ENCODE data around the gene KCNMB4. TPM values are rescaled to one million over a fixed set of nuclear protein-coding genes. Genes with fewer than 3 reads are reported as not detected.

KCNMB4 gene
- total RNA-seq, 3 donors from 2014 or later = 0.98 to 1.5 (median 1.4) TPM

DNA sequence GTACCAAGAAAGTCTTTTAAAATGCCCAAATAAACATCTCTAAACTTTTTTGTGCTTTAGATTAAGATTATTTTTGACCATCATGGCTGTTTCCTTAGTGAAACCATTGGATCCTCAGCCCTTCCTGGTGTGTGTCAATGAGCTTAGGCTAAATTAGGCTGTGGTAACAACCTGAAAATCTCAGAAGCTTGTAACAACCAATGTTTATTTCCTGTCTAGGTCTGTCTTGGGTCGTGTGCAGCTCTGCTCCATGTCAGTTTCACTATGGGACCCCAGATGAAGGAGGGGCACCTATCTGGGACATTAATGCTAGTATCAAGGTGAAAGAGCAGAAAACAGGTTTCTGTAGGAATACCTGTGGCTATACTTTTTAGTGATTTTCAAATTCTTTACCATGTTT lies 49.9 kb downstream of the KCNMB4 start:
- H3K9me3 ChIP-seq = no peaks in the 10 kb centered on the region
- H3K27me3 ChIP-seq = no peaks in the 10 kb centered on the region
- intact Hi-C loops (cut with DNase I; ENCODE audit: low total_unique reads) = no loop called here
- no peaks in the 10 kb centered on the region for H3K4me1 ChIP-seq
- H3K36me3 ChIP-seq = no peaks in the 10 kb centered on the region
- TF ChIP-seq POLR2AphosphoS5 (IDR thresholded peaks at IDR 0.05) (no peak), POLR2A (IDR thresholded peaks at IDR 0.05) (no peak)
- TF ChIP-seq, protein P1, sequence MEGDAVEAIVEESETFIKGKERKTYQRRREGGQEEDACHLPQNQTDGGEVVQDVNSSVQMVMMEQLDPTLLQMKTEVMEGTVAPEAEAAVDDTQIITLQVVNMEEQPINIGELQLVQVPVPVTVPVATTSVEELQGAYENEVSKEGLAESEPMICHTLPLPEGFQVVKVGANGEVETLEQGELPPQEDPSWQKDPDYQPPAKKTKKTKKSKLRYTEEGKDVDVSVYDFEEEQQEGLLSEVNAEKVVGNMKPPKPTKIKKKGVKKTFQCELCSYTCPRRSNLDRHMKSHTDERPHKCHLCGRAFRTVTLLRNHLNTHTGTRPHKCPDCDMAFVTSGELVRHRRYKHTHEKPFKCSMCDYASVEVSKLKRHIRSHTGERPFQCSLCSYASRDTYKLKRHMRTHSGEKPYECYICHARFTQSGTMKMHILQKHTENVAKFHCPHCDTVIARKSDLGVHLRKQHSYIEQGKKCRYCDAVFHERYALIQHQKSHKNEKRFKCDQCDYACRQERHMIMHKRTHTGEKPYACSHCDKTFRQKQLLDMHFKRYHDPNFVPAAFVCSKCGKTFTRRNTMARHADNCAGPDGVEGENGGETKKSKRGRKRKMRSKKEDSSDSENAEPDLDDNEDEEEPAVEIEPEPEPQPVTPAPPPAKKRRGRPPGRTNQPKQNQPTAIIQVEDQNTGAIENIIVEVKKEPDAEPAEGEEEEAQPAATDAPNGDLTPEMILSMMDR (IDR thresholded peaks at IDR 0.05) = no peak
- H3K27ac ChIP-seq = no peak overlapping the region
- no peak for DNase-seq (ENCODE audit: low spot score in 2 of 2)
- H3K4me3 ChIP-seq = no peak overlapping the region

DNA sequence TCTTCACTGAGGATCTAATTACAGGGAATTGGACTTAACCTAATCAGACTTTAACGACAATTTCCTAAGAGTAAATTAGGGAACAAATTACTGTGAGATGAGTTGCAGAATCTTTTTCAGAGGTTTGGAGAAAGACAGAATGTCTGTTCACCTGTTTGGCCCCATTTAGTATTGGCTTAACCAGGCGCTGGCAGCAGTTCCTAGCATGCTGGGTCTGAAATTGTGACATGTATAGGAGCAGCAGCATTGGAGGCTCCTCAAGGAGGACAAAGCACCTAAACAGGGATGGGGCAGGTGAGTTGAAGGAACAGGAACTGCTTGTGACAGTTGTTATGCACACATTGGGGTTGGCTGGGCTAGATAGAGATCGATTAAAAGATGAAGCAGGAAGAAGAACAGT lies 51.0 kb downstream of the KCNMB4 start:
- no peak for DNase-seq (ENCODE audit: low spot score in 2 of 2)
- no peak overlapping the region for H3K27ac ChIP-seq
- H3K4me1 ChIP-seq = no peaks in the 10 kb centered on the region
- intact Hi-C loops (cut with DNase I; ENCODE audit: low total_unique reads) = no loop called here
- no peak for TF ChIP-seq POLR2A (IDR thresholded peaks at IDR 0.05)
- TF ChIP-seq POLR2AphosphoS5 (IDR thresholded peaks at IDR 0.05) = no peak
- TF ChIP-seq, protein P1 (IDR thresholded peaks at IDR 0.05) = no peak
- H3K4me3 ChIP-seq = no peak overlapping the region
- H3K36me3 ChIP-seq = no peaks in the 10 kb centered on the region
- no peaks in the 10 kb centered on the region for H3K27me3 ChIP-seq
- H3K9me3 ChIP-seq = no peaks in the 10 kb centered on the region

DNA sequence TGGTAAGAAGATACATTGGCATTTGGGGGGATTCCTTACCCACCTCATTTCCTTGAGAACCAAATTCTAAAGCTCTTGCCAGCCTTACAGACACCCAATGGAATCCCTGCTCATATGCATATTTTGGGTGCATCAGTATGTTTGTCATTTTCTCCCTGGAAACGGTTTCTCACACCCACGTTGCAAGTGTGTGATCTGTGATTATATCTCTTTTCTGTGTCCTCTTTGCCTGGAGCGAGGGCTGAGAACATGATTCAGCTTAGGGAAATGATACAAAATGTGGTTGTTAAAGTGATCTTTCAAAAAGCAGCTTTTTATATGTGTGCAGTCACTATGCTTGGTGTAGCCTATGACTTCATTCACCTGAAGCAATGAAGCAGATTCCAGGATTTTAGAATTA lies 52.0 kb downstream of the KCNMB4 start:
- intact Hi-C loops (cut with DNase I; ENCODE audit: low total_unique reads) = no loop called here
- H3K27me3 ChIP-seq = no peaks in the 10 kb centered on the region
- no peak overlapping the region for H3K4me3 ChIP-seq
- no peaks in the 10 kb centered on the region for H3K4me1 ChIP-seq
- no peaks in the 10 kb centered on the region for H3K36me3 ChIP-seq
- no peak for DNase-seq (ENCODE audit: low spot score in 2 of 2)
- H3K27ac ChIP-seq = no peak overlapping the region
- TF ChIP-seq POLR2A (IDR thresholded peaks at IDR 0.05) = no peak
- TF ChIP-seq, protein P1 (IDR thresholded peaks at IDR 0.05) = no peak
- no peak for TF ChIP-seq POLR2AphosphoS5 (IDR thresholded peaks at IDR 0.05)
- H3K9me3 ChIP-seq = no peaks in the 10 kb centered on the region

DNA sequence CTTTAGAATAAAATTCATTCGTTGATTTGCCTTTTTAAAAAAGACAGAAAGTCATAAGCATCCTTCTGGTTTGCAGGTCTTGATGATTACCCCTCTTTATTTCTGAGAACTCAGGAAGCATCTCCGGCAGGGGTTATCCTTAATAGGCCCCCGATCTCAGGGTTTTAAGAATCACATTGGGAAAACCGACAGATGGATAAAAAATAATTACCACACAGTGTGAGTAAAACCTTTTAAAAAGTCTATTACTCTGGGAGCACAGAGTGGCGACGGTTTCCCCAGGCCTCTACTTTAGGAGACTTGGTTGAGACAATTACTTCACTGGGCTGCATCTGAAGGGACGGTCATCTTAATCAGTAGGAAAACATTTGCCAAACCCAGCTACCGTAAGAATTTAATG lies 56.5 kb downstream of the KCNMB4 start:
- Histone ChIP-seq H3K4me1 (no peaks in the 10 kb centered on the region), H3K9me3 (no peaks in the 10 kb centered on the region), H3K36me3 (no peaks in the 10 kb centered on the region), H3K27me3 (no peaks in the 10 kb centered on the region), H3K27ac (no peak overlapping the region), H3K4me3 (no peak overlapping the region)
- intact Hi-C loops (cut with DNase I; ENCODE audit: low total_unique reads) = no loop called here
- no peak for DNase-seq (ENCODE audit: low spot score in 2 of 2)
- no peak for TF ChIP-seq POLR2AphosphoS5 (IDR thresholded peaks at IDR 0.05)
- TF ChIP-seq, protein P1 (IDR thresholded peaks at IDR 0.05) = no peak
- no peak for TF ChIP-seq POLR2A (IDR thresholded peaks at IDR 0.05)

DNA sequence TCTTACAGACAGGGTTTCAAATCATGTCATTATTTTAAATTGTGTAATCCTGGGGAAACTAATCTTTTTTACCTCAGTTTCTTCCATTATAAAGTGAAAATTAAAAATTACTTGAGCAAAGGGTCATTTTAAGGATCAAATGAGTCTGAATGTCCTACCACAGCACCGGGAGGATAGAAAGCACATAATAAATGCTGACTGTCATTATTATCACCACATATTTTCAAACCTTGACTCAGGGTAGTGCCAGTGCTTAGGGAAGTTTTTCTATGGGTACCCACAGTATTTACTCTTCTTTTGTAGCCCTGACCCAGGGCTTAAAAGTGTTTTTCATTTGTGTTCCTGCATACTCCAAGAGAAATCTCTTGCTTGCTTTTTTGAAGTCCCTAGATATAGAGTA lies 60.5 kb downstream of the KCNMB4 start:
- TF ChIP-seq POLR2AphosphoS5 (IDR thresholded peaks at IDR 0.05) (no peak), POLR2A (IDR thresholded peaks at IDR 0.05) (no peak)
- TF ChIP-seq, protein P1 (IDR thresholded peaks at IDR 0.05) = no peak
- intact Hi-C loops (cut with DNase I; ENCODE audit: low total_unique reads) = no loop called here
- no peak overlapping the region for H3K4me3 ChIP-seq
- H3K27me3 ChIP-seq = no peaks in the 10 kb centered on the region
- no peak for DNase-seq (ENCODE audit: low spot score in 2 of 2)
- H3K36me3 ChIP-seq = no peaks in the 10 kb centered on the region
- H3K27ac ChIP-seq = no peak overlapping the region
- no peaks in the 10 kb centered on the region for H3K4me1 ChIP-seq
- H3K9me3 ChIP-seq = no peaks in the 10 kb centered on the region
